Liver (tissue), 9 donors: ENCODE data around the gene RNF144A. TPM values are rescaled to one million over a fixed set of nuclear protein-coding genes. Genes with fewer than 3 reads are reported as not detected.

ENCODE experiments used
- DNase-seq: peaks from one replicate; pipeline ENCODE4 v3.0.0-alpha.2; 2017; ENCODE audit warnings: low spot score
- H3K27ac ChIP-seq, 2 donors: one replicate each; pipeline ENCODE4 v1.7.0; 2013; ENCODE audit warnings: inconsistent platforms in 2 of 2, low read length in 2 of 2, control low read depth in 1 of 2, low read depth in 1 of 2, mild to moderate bottlenecking in 1 of 2
- H3K27me3 ChIP-seq, 4 donors: one replicate each; pipeline versions ENCODE4 v1.6.1 to v1.7.0; 2013; ENCODE audit warnings: low read length in 3 of 4, inconsistent platforms in 1 of 4, mild to moderate bottlenecking in 1 of 4, moderate library complexity in 1 of 4; ENCODE audit not compliant: control insufficient read depth in 4 of 4, insufficient read depth in 4 of 4
- H3K36me3 ChIP-seq, 4 donors: one replicate each; pipeline versions ENCODE4 v1.6.1 to v1.7.0; 2013; ENCODE audit warnings: low read length in 3 of 4, mild to moderate bottlenecking in 3 of 4, low read depth in 1 of 4, moderate library complexity in 1 of 4; ENCODE audit not compliant: control insufficient read depth in 4 of 4, insufficient read depth in 3 of 4
- H3K4me1 ChIP-seq, 4 donors: one replicate each; pipeline versions ENCODE4 v1.6.1 to v1.7.0; 2013; ENCODE audit warnings: low read length in 3 of 4, mild to moderate bottlenecking in 3 of 4, moderate library complexity in 1 of 4; ENCODE audit not compliant: control insufficient read depth in 4 of 4, insufficient read depth in 4 of 4
- H3K4me3 ChIP-seq, 3 donors: one replicate each; pipeline versions ENCODE4 v1.6.1 to v1.7.0; 2013; ENCODE audit warnings: low read length in 3 of 3, control low read depth in 1 of 3, low read depth in 1 of 3, mild to moderate bottlenecking in 1 of 3
- H3K9ac ChIP-seq, 2 donors: one replicate each; pipeline ENCODE4 v1.7.0; 2013; ENCODE audit warnings: low read length in 2 of 2, mild to moderate bottlenecking in 2 of 2, moderate library complexity in 2 of 2, control low read depth in 1 of 2, low read depth in 1 of 2
- H3K9me3 ChIP-seq, 4 donors: one replicate each; pipeline versions ENCODE4 v1.6.1 to v1.7.0; 2013; ENCODE audit warnings: low read length in 3 of 4; ENCODE audit not compliant: control insufficient read depth in 4 of 4
- ATF3 ChIP-seq: IDR thresholded peaks from 2 replicates; pipeline ENCODE4 v1.6.1; 2016; ENCODE audit warnings: antibody characterized with exemption
- CTCF ChIP-seq: fragments of 150-350 bp; IDR thresholded peaks from 2 replicates; pipeline ENCODE4 v1.5.1; 2017; ENCODE audit warnings: improper control_type of control experiment, low read depth, low read length; ENCODE audit not compliant: missing input control
- EGR1 ChIP-seq, 2 donors: IDR thresholded peaks; 2 replicates each; pipeline ENCODE4 v1.6.1; 2016 to 2018; ENCODE audit warnings: antibody characterized with exemption in 2 of 2, low read depth in 2 of 2
- FOXA1 ChIP-seq: IDR thresholded peaks from 2 replicates; pipeline ENCODE4 v1.6.1; 2016; ENCODE audit warnings: antibody characterized with exemption
- FOXA2 ChIP-seq: IDR thresholded peaks from 2 replicates; pipeline ENCODE4 v1.6.1; 2016; ENCODE audit warnings: antibody characterized with exemption
- GABPA ChIP-seq, 2 donors: IDR thresholded peaks in 1 of 2; conservative IDR thresholded peaks in 1 of 2; 2 replicates each; pipeline ENCODE4 v1.6.1; 2016; ENCODE audit warnings: antibody characterized with exemption in 2 of 2, mild to moderate bottlenecking in 1 of 2, moderate library complexity in 1 of 2
- HNF4A ChIP-seq, 2 donors: conservative IDR thresholded peaks; 2 replicates each; pipeline ENCODE4 v1.6.1; 2016; ENCODE audit warnings: antibody characterized with exemption in 2 of 2, mild to moderate bottlenecking in 2 of 2
- HNF4G ChIP-seq: IDR thresholded peaks from 2 replicates; pipeline ENCODE4 v1.6.1; 2016; ENCODE audit warnings: antibody characterized with exemption
- JUND ChIP-seq, 2 donors: IDR thresholded peaks; 2 replicates each; pipeline ENCODE4 v1.6.1; 2016; ENCODE audit warnings: antibody characterized with exemption in 2 of 2
- MAX ChIP-seq: IDR thresholded peaks from 2 replicates; pipeline ENCODE4 v1.6.1; 2016; ENCODE audit warnings: antibody characterized with exemption
- NR2F2 ChIP-seq: IDR thresholded peaks from 2 replicates; pipeline ENCODE4 v1.6.1; 2016; ENCODE audit warnings: antibody characterized with exemption
- RAD21 ChIP-seq, 2 donors: IDR thresholded peaks; 2 replicates each; pipeline ENCODE4 v1.6.1; 2016; ENCODE audit warnings: antibody characterized with exemption in 2 of 2, mild to moderate bottlenecking in 2 of 2
- REST ChIP-seq: IDR thresholded peaks from 2 replicates; pipeline ENCODE4 v1.6.1; 2016; ENCODE audit warnings: antibody characterized with exemption, mild to moderate bottlenecking
- RXRA ChIP-seq, 2 donors: IDR thresholded peaks; 2 replicates each; pipeline ENCODE4 v1.6.1; 2017 to 2018; ENCODE audit warnings: antibody characterized with exemption in 2 of 2, mild to moderate bottlenecking in 1 of 2
- SP1 ChIP-seq: IDR thresholded peaks from 2 replicates; pipeline ENCODE4 v1.6.1; 2018; ENCODE audit warnings: antibody characterized with exemption, mild to moderate bottlenecking
- TAF1 ChIP-seq: conservative IDR thresholded peaks from 2 replicates; pipeline ENCODE4 v1.6.1; 2016; ENCODE audit warnings: antibody characterized with exemption, mild to moderate bottlenecking
- YY1 ChIP-seq: IDR thresholded peaks from 2 replicates; pipeline ENCODE4 v1.6.1; 2016; ENCODE audit warnings: antibody characterized with exemption, mild to moderate bottlenecking
- WGBS: extraction: QIAGEN DNeasy Blood & Tissue Kit; methylation state at CpG from one replicate; pipeline ENCODE4 v1.1.7; 2013; 5-methylcytosine and 5-hydroxymethylcytosine counted together
- polyA plus RNA-seq, 2 donors: library from polyadenylated mRNA; stranded (reverse) in 1 of 2; unstranded in 1 of 2; fragments of 200-250 nt in 1 of 2; fragments of >200 nt in 1 of 2; fragmentation: Nextera tagmentation in 1 of 2; extraction: Ambion mirVana in 1 of 2; gene quantifications; one replicate each; pipeline versions ENCODE4 v1.2.1 to v1.2.3, GENCODE V29; 2013 to 2015
- total RNA-seq, 2 donors: library from RNA; depleted of rRNA; stranded (reverse); fragments of >200 nt; gene quantifications; one replicate each; pipeline ENCODE4 v1.2.3, GENCODE V29; 2014
- donor health status: healthy.
- donor health status: healthy.
- donor health status: healthy.
- donor health status: healthy.
- donor health status: healthy.

The RNF144A gene
- total and polyA plus RNA-seq, 4 donors = 1.0 to 10.4 (median 2.3) TPM

DNA sequence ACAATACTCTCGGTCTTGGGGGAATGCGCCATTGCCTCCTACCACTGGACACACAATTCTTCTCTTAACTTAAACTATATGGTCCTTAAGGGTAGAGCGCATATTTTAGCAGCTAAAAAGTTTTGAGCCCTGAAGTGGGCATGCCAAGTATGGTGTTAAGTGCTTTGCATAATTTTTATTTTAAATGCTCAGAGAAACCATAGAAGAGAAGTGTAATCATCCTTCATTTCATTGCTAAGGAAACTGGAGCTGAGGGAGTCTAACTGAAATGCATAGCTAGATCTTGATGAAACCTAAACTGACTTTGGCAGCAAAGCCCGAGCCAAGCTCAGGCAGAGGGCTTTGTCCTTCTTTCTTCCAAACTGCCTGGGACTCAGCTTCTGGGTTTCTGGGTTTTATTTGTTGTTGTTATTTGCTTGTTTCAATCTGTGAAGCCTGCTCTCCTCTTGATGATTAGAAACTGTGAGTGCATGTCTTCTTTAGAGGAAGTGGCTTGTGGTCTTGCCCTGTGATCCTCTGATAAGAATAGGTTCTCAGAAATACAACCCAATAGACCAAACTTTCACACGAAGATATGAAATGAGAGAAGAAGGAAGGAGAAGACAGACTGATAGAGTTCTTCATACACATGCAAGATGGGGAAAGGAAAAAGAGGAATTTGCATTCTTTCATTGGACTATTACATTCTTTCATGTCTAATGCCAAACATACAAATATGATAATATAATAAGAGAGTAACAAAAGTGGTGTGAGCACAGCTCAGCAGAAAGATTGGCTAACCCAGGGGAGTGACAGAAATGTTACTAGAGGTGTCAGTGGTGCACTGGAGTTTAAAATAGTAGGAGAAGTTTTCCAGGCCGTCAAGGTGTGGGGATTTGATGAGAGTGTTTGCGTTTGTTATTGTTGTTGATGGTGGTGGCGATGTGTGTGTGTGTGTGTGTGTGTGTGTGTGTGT, 7.5 kb upstream of the RNF144A start:
- Histone ChIP-seq H3K9me3 (no peaks in the 10 kb centered on the region), H3K36me3 (no peaks in the 10 kb centered on the region), H3K4me1 (no peaks in the 10 kb centered on the region), H3K27ac (no peak overlapping the region), H3K4me3 (no peak overlapping the region), H3K27me3 (no peaks in the 10 kb centered on the region), H3K9ac (no peak overlapping the region)
- 81% methylated on average over 8 of the region's 8 CpGs for WGBS
- TF ChIP-seq MAX (no peak), RXRA (IDR thresholded peaks at IDR 0.05) (no peak), YY1 (no peak), EGR1 (IDR thresholded peaks at IDR 0.05; ENCODE audit: low read depth in 2 of 2) (no peak), NR2F2 (no peak), CTCF (no peak), FOXA2 (no peak), GABPA (IDR thresholded peaks at IDR 0.05 in 1 of 2, conservative IDR thresholded peaks at IDR 0.05 in 1 of 2) (no peak), JUND (IDR thresholded peaks at IDR 0.05) (no peak), HNF4G (no peak), FOXA1 (no peak), TAF1 (no peak), HNF4A (conservative IDR thresholded peaks at IDR 0.05) (no peak), REST (no peak)
- DNase-seq = no peak

- Histone ChIP-seq H3K36me3 (no peaks in the 10 kb centered on the region), H3K27me3 (no peaks in the 10 kb centered on the region), H3K27ac (no peak overlapping the region), H3K9ac (no peak overlapping the region), H3K4me1 (no peaks in the 10 kb centered on the region), H3K9me3 (no peaks in the 10 kb centered on the region), H3K4me3 (no peak overlapping the region)
- no peak for DNase-seq
- TF ChIP-seq TAF1 (no peak), GABPA (IDR thresholded peaks at IDR 0.05 in 1 of 2, conservative IDR thresholded peaks at IDR 0.05 in 1 of 2) (no peak), HNF4G (no peak), RXRA (IDR thresholded peaks at IDR 0.05) (no peak), REST (no peak), JUND (IDR thresholded peaks at IDR 0.05) (no peak), EGR1 (IDR thresholded peaks at IDR 0.05; ENCODE audit: low read depth in 2 of 2) (no peak), HNF4A (conservative IDR thresholded peaks at IDR 0.05) (no peak), RAD21 (IDR thresholded peaks at IDR 0.05) (no peak), ATF3 (no peak), NR2F2 (no peak), SP1 (no peak), CTCF (no peak), FOXA2 (no peak), MAX (no peak)
Observed at GRCh38 chr2:6911721-6912120, 5.5 kb upstream of the RNF144A start.
